Activated T-cell treated with anti-CD3 and anti-CD28 coated beads, Interleukin-2, amount 50 U/mL, for 24 hours (primary cell): ENCODE data around the gene MIB1.
"Not testable (repeated sequence)": the region's sequence is repeated elsewhere in the genome, so short reads cannot be mapped to it uniquely, and the experiment has no call there.

ENCODE experiments used
- DNase-seq: peaks from one replicate; pipeline ENCODE4 v3.0.0-alpha.2; 2020
- H3K27ac Mint-ChIP-seq: 2 replicates; pipeline ENCODE4 v1.8.0; 2020; ENCODE audit warnings: mild to moderate bottlenecking, mixed read lengths
- H3K27me3 Mint-ChIP-seq: 2 replicates; pipeline ENCODE4 v1.8.0; 2020; ENCODE audit warnings: mixed read lengths
- H3K36me3 Mint-ChIP-seq: 2 replicates; pipeline ENCODE4 v1.8.0; 2020; ENCODE audit warnings: low read depth, mixed read lengths
- H3K4me1 Mint-ChIP-seq: 2 replicates; pipeline ENCODE4 v1.8.0; 2020; ENCODE audit warnings: low read depth, mixed read lengths
- H3K4me3 Mint-ChIP-seq: 2 replicates; pipeline ENCODE4 v1.8.0; 2020; ENCODE audit warnings: mild to moderate bottlenecking, moderate library complexity, mixed read lengths
- H3K9me3 Mint-ChIP-seq: 2 replicates; pipeline ENCODE4 v1.8.0; 2020; ENCODE audit warnings: mixed read lengths

MIB1 gene

GRCh38 chr18:21735452-21736015 is 5.1 kb upstream of the MIB1 start:
- H3K4me1 Mint-ChIP-seq, result peaks cover 11% of the 10 kb centered on the region

GRCh38 chr18:21736926-21737325 is 3.7 kb upstream of the MIB1 start:
- not testable (repeated sequence) for H3K27ac Mint-ChIP-seq, H3K9me3 Mint-ChIP-seq, H3K4me3 Mint-ChIP-seq, DNase-seq, H3K36me3 Mint-ChIP-seq, H3K27me3 Mint-ChIP-seq
- peaks cover 13% of the 10 kb centered on the region for H3K4me1 Mint-ChIP-seq

More at GRCh38 chr18:21735452-21736015, 5.1 kb upstream of the MIB1 start:
- Mint-ChIP-seq H3K27me3 (no peaks in the 10 kb centered on the region), H3K4me3 (no peak overlapping the region), H3K36me3 (no peaks in the 10 kb centered on the region), H3K9me3 (peaks cover 7% of the 10 kb centered on the region), H3K27ac (peak overlapping the region; percentile 37)
- DNase-seq, result peak; percentile 45

- peaks cover 7% of the 10 kb centered on the region for H3K9me3 Mint-ChIP-seq
- peak overlapping the region; percentile 99 for H3K27ac Mint-ChIP-seq
- peaks cover 35% of the 10 kb centered on the region for H3K4me1 Mint-ChIP-seq
- peaks cover 11% of the 10 kb centered on the region for H3K36me3 Mint-ChIP-seq
- H3K27me3 Mint-ChIP-seq, result no peaks in the 10 kb centered on the region
- H3K4me3 Mint-ChIP-seq, result peak overlapping the region; percentile 96
- DNase-seq, result no peak
Measured at GRCh38 chr18:21739604-21740537, 721 bp upstream of the MIB1 start.

GRCh38 chr18:21741312-21741561 is 645 bp downstream of the MIB1 start:
- H3K27ac Mint-ChIP-seq, result no peak overlapping the region
- H3K4me3 Mint-ChIP-seq, result peak overlapping the region; percentile 84
- H3K27me3 Mint-ChIP-seq, result no peaks in the 10 kb centered on the region
- peaks cover 47% of the 10 kb centered on the region for H3K4me1 Mint-ChIP-seq
- H3K36me3 Mint-ChIP-seq, result peaks cover 11% of the 10 kb centered on the region
- peaks cover 5% of the 10 kb centered on the region for H3K9me3 Mint-ChIP-seq
- no peak for DNase-seq

GRCh38 chr18:21741562-21742314 is 1.1 kb downstream of the MIB1 start:
- H3K27ac Mint-ChIP-seq, result peak overlapping the region; percentile 84
- H3K36me3 Mint-ChIP-seq, result peaks cover 11% of the 10 kb centered on the region
- peak overlapping the region; percentile 84 for H3K4me3 Mint-ChIP-seq
- H3K27me3 Mint-ChIP-seq, result no peaks in the 10 kb centered on the region
- H3K9me3 Mint-ChIP-seq, result no peaks in the 10 kb centered on the region
- H3K4me1 Mint-ChIP-seq, result peaks cover 52% of the 10 kb centered on the region
- DNase-seq, result peak; percentile 64

- no peaks in the 10 kb centered on the region for H3K27me3 Mint-ChIP-seq
- peak overlapping the region; percentile 84 for H3K27ac Mint-ChIP-seq
- H3K36me3 Mint-ChIP-seq, result peaks cover 11% of the 10 kb centered on the region
- H3K4me3 Mint-ChIP-seq, result peak overlapping the region; percentile 84
- DNase-seq, result no peak
- peaks cover 57% of the 10 kb centered on the region for H3K4me1 Mint-ChIP-seq
- H3K9me3 Mint-ChIP-seq, result no peaks in the 10 kb centered on the region
Measured at GRCh38 chr18:21742315-21742687, 1.7 kb downstream of the MIB1 start.

- no peaks in the 10 kb centered on the region for H3K9me3 Mint-ChIP-seq
- peak overlapping the region; percentile 55 for H3K27ac Mint-ChIP-seq
- H3K27me3 Mint-ChIP-seq, result no peaks in the 10 kb centered on the region
- DNase-seq, result no peak
- peaks cover 67% of the 10 kb centered on the region for H3K4me1 Mint-ChIP-seq
- peak overlapping the region; percentile 70 for H3K4me3 Mint-ChIP-seq
- peaks cover 11% of the 10 kb centered on the region for H3K36me3 Mint-ChIP-seq
Measured at GRCh38 chr18:21743166-21743832, 2.7 kb downstream of the MIB1 start.

- Mint-ChIP-seq H3K27me3 (no peaks in the 10 kb centered on the region), H3K27ac (no peak overlapping the region), H3K4me3 (no peak overlapping the region), H3K9me3 (no peaks in the 10 kb centered on the region), H3K36me3 (peaks cover 11% of the 10 kb centered on the region), H3K4me1 (peaks cover 59% of the 10 kb centered on the region)
- DNase-seq, result no peak
Measured at GRCh38 chr18:21745231-21745630, 4.6 kb downstream of the MIB1 start.

- Mint-ChIP-seq H3K4me1 (peaks cover 56% of the 10 kb centered on the region), H3K27ac (peak overlapping the region; percentile 76), H3K4me3 (no peak overlapping the region)
Measured at GRCh38 chr18:21747268-21747667, 6.7 kb downstream of the MIB1 start.

GRCh38 chr18:21747764-21748693 is 7.4 kb downstream of the MIB1 start:
- H3K4me3 Mint-ChIP-seq, result no peak overlapping the region
- H3K36me3 Mint-ChIP-seq, result peaks cover 5% of the 10 kb centered on the region
- H3K27ac Mint-ChIP-seq, result peak overlapping the region; percentile 76
- H3K27me3 Mint-ChIP-seq, result no peaks in the 10 kb centered on the region
- peaks cover 50% of the 10 kb centered on the region for H3K4me1 Mint-ChIP-seq
- DNase-seq, result no peak
- H3K9me3 Mint-ChIP-seq, result no peaks in the 10 kb centered on the region

More at GRCh38 chr18:21747268-21747667, 6.7 kb downstream of the MIB1 start:
- Mint-ChIP-seq H3K36me3 (peaks cover 6% of the 10 kb centered on the region), H3K9me3 (no peaks in the 10 kb centered on the region), H3K27me3 (no peaks in the 10 kb centered on the region)
- DNase-seq, result no peak

GRCh38 chr18:21757833-21758232 is 17.2 kb downstream of the MIB1 start:
- no peak for DNase-seq
- Mint-ChIP-seq H3K27ac (no peak overlapping the region), H3K27me3 (no peaks in the 10 kb centered on the region), H3K4me1 (peaks cover 40% of the 10 kb centered on the region), H3K4me3 (no peak overlapping the region), H3K36me3 (no peaks in the 10 kb centered on the region), H3K9me3 (no peaks in the 10 kb centered on the region)

GRCh38 chr18:21759836-21760235 is 19.2 kb downstream of the MIB1 start:
- H3K27ac Mint-ChIP-seq, result no peak overlapping the region
- no peak for DNase-seq
- no peak overlapping the region for H3K4me3 Mint-ChIP-seq
- H3K4me1 Mint-ChIP-seq, result peaks cover 28% of the 10 kb centered on the region
- H3K36me3 Mint-ChIP-seq, result no peaks in the 10 kb centered on the region
- H3K27me3 Mint-ChIP-seq, result no peaks in the 10 kb centered on the region
- no peaks in the 10 kb centered on the region for H3K9me3 Mint-ChIP-seq

GRCh38 chr18:21760321-21760720 is 19.7 kb downstream of the MIB1 start:
- H3K4me3 Mint-ChIP-seq, result no peak overlapping the region
- peaks cover 2% of the 10 kb centered on the region for H3K36me3 Mint-ChIP-seq
- H3K9me3 Mint-ChIP-seq, result no peaks in the 10 kb centered on the region
- no peak for DNase-seq
- H3K27me3 Mint-ChIP-seq, result no peaks in the 10 kb centered on the region
- no peak overlapping the region for H3K27ac Mint-ChIP-seq
- H3K4me1 Mint-ChIP-seq, result peaks cover 26% of the 10 kb centered on the region
